Measurements from ENCODE around the gene ALDH2. TPM values are rescaled to one million over a fixed set of nuclear protein-coding genes. Genes with fewer than 3 reads are reported as not detected.
"Not testable (repeated sequence)": the region's sequence is repeated elsewhere in the genome, so short reads cannot be mapped to it uniquely, and the experiment has no call there.

The ALDH2 gene
- total RNA-seq, 1 donor from 2014 or later = 55.2 TPM

- no peaks in the 10 kb centered on the region for H3K36me3 Mint-ChIP-seq (ENCODE audit: unreplicated experiment)
- no peak for TF ChIP-seq CTCF (IDR thresholded peaks at IDR 0.05; ENCODE audit: partially characterized antibody, unreplicated experiment)
- no peaks in the 10 kb centered on the region for H3K9me3 Mint-ChIP-seq (ENCODE audit: unreplicated experiment)
- no peak overlapping the region for H3K4me3 Mint-ChIP-seq (ENCODE audit: unreplicated experiment)
- no peak for DNase-seq
- no peak overlapping the region for H3K27ac Mint-ChIP-seq (ENCODE audit: unreplicated experiment)
- H3K27me3 Mint-ChIP-seq (ENCODE audit: unreplicated experiment) = no peaks in the 10 kb centered on the region
- H3K4me1 Mint-ChIP-seq (ENCODE audit: low read depth, unreplicated experiment) = no peaks in the 10 kb centered on the region
These were observed 39.6 kb downstream of the ALDH2 start for GRCh38 chr12:111806304-111806703.

- Mint-ChIP-seq H3K27ac (ENCODE audit: unreplicated experiment) (no peak overlapping the region), H3K9me3 (ENCODE audit: unreplicated experiment) (no peaks in the 10 kb centered on the region), H3K27me3 (ENCODE audit: unreplicated experiment) (no peaks in the 10 kb centered on the region), H3K4me1 (ENCODE audit: low read depth, unreplicated experiment) (no peaks in the 10 kb centered on the region), H3K36me3 (ENCODE audit: unreplicated experiment) (no peaks in the 10 kb centered on the region), H3K4me3 (ENCODE audit: unreplicated experiment) (no peak overlapping the region)
- no peak for DNase-seq
- TF ChIP-seq CTCF (IDR thresholded peaks at IDR 0.05; ENCODE audit: partially characterized antibody, unreplicated experiment) = no peak
These were observed 40.5 kb downstream of the ALDH2 start for GRCh38 chr12:111807232-111807631.

- H3K4me1 Mint-ChIP-seq (ENCODE audit: low read depth, unreplicated experiment) = no peaks in the 10 kb centered on the region
- peak; percentile 74 for DNase-seq
- peaks cover 2% of the 10 kb centered on the region for H3K9me3 Mint-ChIP-seq (ENCODE audit: unreplicated experiment)
- TF ChIP-seq CTCF (IDR thresholded peaks at IDR 0.05; ENCODE audit: partially characterized antibody, unreplicated experiment) = peak; percentile 73
- no peak overlapping the region for H3K4me3 Mint-ChIP-seq (ENCODE audit: unreplicated experiment)
- H3K27ac Mint-ChIP-seq (ENCODE audit: unreplicated experiment) = no peak overlapping the region
- H3K36me3 Mint-ChIP-seq (ENCODE audit: unreplicated experiment) = no peaks in the 10 kb centered on the region
- H3K27me3 Mint-ChIP-seq (ENCODE audit: unreplicated experiment) = peaks cover 1% of the 10 kb centered on the region
These were observed 46.4 kb downstream of the ALDH2 start for GRCh38 chr12:111812881-111813741.

GRCh38 chr12:111816065-111816615 lies 49.4 kb downstream of the ALDH2 start:
- Mint-ChIP-seq H3K9me3 (ENCODE audit: unreplicated experiment) (peaks cover 2% of the 10 kb centered on the region), H3K4me3 (ENCODE audit: unreplicated experiment) (no peak overlapping the region), H3K4me1 (ENCODE audit: low read depth, unreplicated experiment) (no peaks in the 10 kb centered on the region), H3K27me3 (ENCODE audit: unreplicated experiment) (peaks cover 1% of the 10 kb centered on the region), H3K36me3 (ENCODE audit: unreplicated experiment) (no peaks in the 10 kb centered on the region), H3K27ac (ENCODE audit: unreplicated experiment) (no peak overlapping the region)
- TF ChIP-seq CTCF (IDR thresholded peaks at IDR 0.05; ENCODE audit: partially characterized antibody, unreplicated experiment) = no peak
- no peak for DNase-seq

- not testable (repeated sequence) for H3K27ac Mint-ChIP-seq (ENCODE audit: unreplicated experiment); H3K9me3 Mint-ChIP-seq (ENCODE audit: unreplicated experiment)
These were observed 50.2 kb downstream of the ALDH2 start for GRCh38 chr12:111816898-111817297.

More at GRCh38 chr12:111816898-111817297, 50.2 kb downstream of the ALDH2 start:
- H3K27me3 Mint-ChIP-seq (ENCODE audit: unreplicated experiment); H3K36me3 Mint-ChIP-seq (ENCODE audit: unreplicated experiment); H3K4me3 Mint-ChIP-seq (ENCODE audit: unreplicated experiment); H3K4me1 Mint-ChIP-seq (ENCODE audit: low read depth, unreplicated experiment); DNase-seq: not testable (repeated sequence)

Data from glutamatergic neuron (in vitro differentiated cells).